ENCODE data around the gene CLDN24. TPM values are rescaled to one million over a fixed set of nuclear protein-coding genes. Genes with fewer than 3 reads are reported as not detected.

Gene CLDN24
- total RNA-seq, 4 donors from 2014 or later: not detected

GRCh38 chr4:183347146-183347545 lies 24.9 kb upstream of the CLDN24 start:
- H3K27ac ChIP-seq: no peak overlapping the region
- in situ Hi-C loops (cut with MboI; ENCODE audit: low pct_ligation_motif_present in 1 of 4, low pct_unique_long_range_greater_than_20kb in 1 of 4, low sequenced_read_pairs in 3 of 4) (no loop called here), intact Hi-C loops (cut with DNase I; ENCODE audit: low total_unique reads) (no loop called here)
- peaks cover 20% of the 10 kb centered on the region for H3K27me3 ChIP-seq
- no peak for TF ChIP-seq POLR2A (IDR thresholded peaks at IDR 0.05)
- no peak for TF ChIP-seq CTCF (IDR thresholded peaks at IDR 0.05)
- no peak for TF ChIP-seq POLR2AphosphoS5 (IDR thresholded peaks at IDR 0.05)
- TF ChIP-seq EP300 (IDR thresholded peaks at IDR 0.05; ENCODE audit: low read depth): no peak
- H3K4me3 ChIP-seq: no peak overlapping the region
- no peaks in the 10 kb centered on the region for H3K9me3 ChIP-seq
- H3K36me3 ChIP-seq: no peaks in the 10 kb centered on the region
- peaks cover 0 to 7% (median 0%) of the 10 kb centered on the region in 4 donors for H3K4me1 ChIP-seq
- no peak for DNase-seq
- 79 to 100% methylated on average over 1 to 8 of the region's 8 CpGs for WGBS, 2 donors (ENCODE audit: low coverage in 1 of 2)

DNA sequence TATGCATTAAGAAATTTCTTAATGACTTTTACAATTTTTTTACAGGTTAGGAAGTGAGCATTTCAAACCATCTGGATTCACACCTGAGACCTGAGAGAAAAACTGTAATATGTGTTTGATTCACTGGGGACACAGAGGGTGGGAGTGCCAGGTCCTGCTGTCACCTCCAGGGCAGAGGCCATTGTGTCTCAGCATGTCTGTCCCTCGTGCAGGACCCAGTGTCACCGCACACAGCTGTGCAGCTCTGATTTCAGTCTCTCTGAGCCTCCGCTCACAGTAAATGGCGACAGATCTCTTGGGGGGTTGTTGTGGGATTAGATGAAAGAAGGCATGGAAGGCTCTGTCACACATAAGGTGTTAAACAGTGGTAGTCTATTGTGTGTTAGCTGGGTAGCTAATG lies 23.0 kb upstream of the CLDN24 start:
- Histone ChIP-seq H3K4me3 (no peak overlapping the region), H3K27me3 (peaks cover 20% of the 10 kb centered on the region), H3K36me3 (no peaks in the 10 kb centered on the region), H3K4me1 (peaks cover 0 to 7% (median 0%) of the 10 kb centered on the region in 4 donors), H3K27ac (no peak overlapping the region), H3K9me3 (no peaks in the 10 kb centered on the region)
- intact Hi-C loops (cut with DNase I; ENCODE audit: low total_unique reads) (no loop called here), in situ Hi-C loops (cut with MboI; ENCODE audit: low pct_ligation_motif_present in 1 of 4, low pct_unique_long_range_greater_than_20kb in 1 of 4, low sequenced_read_pairs in 3 of 4) (no loop called here)
- 87% methylated on average over 4 of the region's 4 CpGs; no CpG with 5 or more reads in 1 of the 2 donors for WGBS, 2 donors (ENCODE audit: low coverage in 1 of 2)
- no peak for DNase-seq
- TF ChIP-seq POLR2AphosphoS5 (IDR thresholded peaks at IDR 0.05) (no peak), CTCF (IDR thresholded peaks at IDR 0.05) (no peak), POLR2A (IDR thresholded peaks at IDR 0.05) (no peak), EP300 (IDR thresholded peaks at IDR 0.05; ENCODE audit: low read depth) (no peak)

- TF ChIP-seq POLR2A (IDR thresholded peaks at IDR 0.05) (no peak), CTCF (IDR thresholded peaks at IDR 0.05) (no peak), EP300 (IDR thresholded peaks at IDR 0.05; ENCODE audit: low read depth) (no peak), POLR2AphosphoS5 (IDR thresholded peaks at IDR 0.05) (no peak)
Observed at GRCh38 chr4:183344523-183345255, 22.5 kb upstream of the CLDN24 start.

DNA sequence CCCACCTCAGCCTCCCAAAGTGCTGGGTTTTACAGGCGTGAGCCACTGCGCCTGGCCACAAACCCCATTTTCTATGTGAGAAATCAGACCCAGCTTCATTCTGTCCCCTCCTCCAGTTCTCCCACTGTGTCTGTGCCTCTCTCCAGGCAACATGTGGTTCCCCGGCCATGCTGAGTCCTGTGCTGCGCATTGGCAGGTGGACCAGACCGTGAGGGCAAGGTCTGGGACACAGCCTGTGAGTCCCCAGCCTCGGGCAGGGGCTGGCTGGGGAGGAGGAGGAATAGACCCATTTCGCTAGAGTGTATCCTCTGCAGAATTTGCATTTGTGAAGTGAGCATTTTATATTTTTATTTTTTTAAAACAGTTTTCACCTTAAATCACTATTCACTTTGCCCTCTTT lies 21.5 kb upstream of the CLDN24 start:
- no peak for TF ChIP-seq CTCF (IDR thresholded peaks at IDR 0.05)
- no peak for TF ChIP-seq EP300 (IDR thresholded peaks at IDR 0.05; ENCODE audit: low read depth)
- TF ChIP-seq POLR2A (IDR thresholded peaks at IDR 0.05): no peak
- no peak for TF ChIP-seq POLR2AphosphoS5 (IDR thresholded peaks at IDR 0.05)

More at GRCh38 chr4:183344523-183345255, 22.5 kb upstream of the CLDN24 start:
- H3K27ac ChIP-seq: no peak overlapping the region
- WGBS, 2 donors (ENCODE audit: low coverage in 1 of 2): 89% methylated on average over 15 of the region's 15 CpGs; no CpG with 5 or more reads in 1 of the 2 donors
- DNase-seq: no peak
- H3K27me3 ChIP-seq: peaks cover 20% of the 10 kb centered on the region
- intact Hi-C loops (cut with DNase I; ENCODE audit: low total_unique reads): no loop called here
- no peaks in the 10 kb centered on the region for H3K9me3 ChIP-seq
- peaks cover 0 to 7% (median 0%) of the 10 kb centered on the region in 4 donors for H3K4me1 ChIP-seq
- H3K36me3 ChIP-seq: no peaks in the 10 kb centered on the region
- no peak overlapping the region for H3K4me3 ChIP-seq
- in situ Hi-C loops (cut with MboI; ENCODE audit: low pct_ligation_motif_present in 1 of 4, low pct_unique_long_range_greater_than_20kb in 1 of 4, low sequenced_read_pairs in 3 of 4): no loop called here

More for the DNA sequence above, 21.5 kb upstream of the CLDN24 start:
- Histone ChIP-seq H3K9me3 (no peaks in the 10 kb centered on the region), H3K4me3 (no peak overlapping the region), H3K36me3 (no peaks in the 10 kb centered on the region), H3K4me1 (peaks cover 0 to 7% (median 0%) of the 10 kb centered on the region in 4 donors), H3K27ac (no peak overlapping the region), H3K27me3 (peaks cover 20% of the 10 kb centered on the region)
- no peak for DNase-seq
- intact Hi-C loops (cut with DNase I; ENCODE audit: low total_unique reads): no loop called here
- in situ Hi-C loops (cut with MboI; ENCODE audit: low pct_ligation_motif_present in 1 of 4, low pct_unique_long_range_greater_than_20kb in 1 of 4, low sequenced_read_pairs in 3 of 4): no loop called here
- WGBS, 2 donors (ENCODE audit: low coverage in 1 of 2): 82 to 100% methylated on average over 1 to 7 of the region's 7 CpGs

All from transverse colon (tissue), 4 donors.